Heart left ventricle (tissue), 13 donors: Measurements from ENCODE around the gene CRELD2.

ENCODE experiments used
- POLR2A ChIP-seq, 2 donors: fragments of 450-650 bp; IDR thresholded peaks; one replicate each; pipeline ENCODE4 v1.6.1; 2017; ENCODE audit warnings: antibody characterized with exemption in 2 of 2, mild to moderate bottlenecking in 2 of 2, moderate library complexity in 2 of 2
- TF ChIP-seq, protein P1 (sequence below), 12 donors: fragments of 200-600 bp; sonication (generic) in 4 of 12; IDR thresholded peaks; one replicate each; pipeline versions ENCODE4 v1.5.0 to v1.8.0; 2018 to 2022; ENCODE audit warnings: antibody characterized with exemption in 12 of 12, mild to moderate bottlenecking in 5 of 12
- donor health status: ischemic (EF 13 %, LVEDD 7.1; RV severe dilation, severe dysfunction).
- donor health status: DM: no; HTN: yes; CAD: no.
- donor health status: DM: no; HTN: no; CAD: no.
- donor health status: ischemic (EF 25% LVEDD 6.9; RV normal size, moderate dysfunction).
- donor health status: ischemic (EF 25% LVEDD 5.7; RV mildly dilated, moderate dysfunction).
- donor health status: ischemic (EF 35%, LVEDD 5.7; RV mildly dilated, moderate dysfunction).
- donor health status: nonischemic (EF 11% LVEDD 7.7; RV severe dilation, severe dysfunction).
- donor health status: DM: yes; HTN: yes; CAD: no.
- donor health status: PGD.
- donor health status: ischemic (EF 29% LVEDD 5.4; RV normal size, mild dysfunction).
- donor health status: nonischemic (EF 23%, LVEDD 6.1; RV moderate dilation, normal function).

DNA sequence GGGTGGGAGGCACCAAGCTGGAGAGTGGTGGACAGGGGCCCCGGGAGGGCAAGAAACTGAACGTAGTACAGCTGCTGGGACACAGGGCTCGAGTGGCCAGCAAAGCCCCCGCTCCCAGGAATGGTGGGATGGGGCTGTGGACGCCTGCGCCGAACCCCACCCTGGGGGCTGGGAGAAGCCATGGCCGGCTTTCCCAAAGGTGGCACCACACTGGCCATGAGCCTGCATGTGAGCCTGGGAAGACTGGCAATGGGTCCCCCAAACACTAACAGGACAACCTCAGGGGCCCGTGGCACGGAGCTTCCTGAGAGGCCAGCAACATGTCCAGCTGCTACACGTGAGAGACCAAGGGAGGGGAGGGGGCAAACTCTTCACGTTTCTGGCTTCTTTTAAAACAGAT lies 4.2 kb upstream of the CRELD2 start:
- TF ChIP-seq, protein P1, sequence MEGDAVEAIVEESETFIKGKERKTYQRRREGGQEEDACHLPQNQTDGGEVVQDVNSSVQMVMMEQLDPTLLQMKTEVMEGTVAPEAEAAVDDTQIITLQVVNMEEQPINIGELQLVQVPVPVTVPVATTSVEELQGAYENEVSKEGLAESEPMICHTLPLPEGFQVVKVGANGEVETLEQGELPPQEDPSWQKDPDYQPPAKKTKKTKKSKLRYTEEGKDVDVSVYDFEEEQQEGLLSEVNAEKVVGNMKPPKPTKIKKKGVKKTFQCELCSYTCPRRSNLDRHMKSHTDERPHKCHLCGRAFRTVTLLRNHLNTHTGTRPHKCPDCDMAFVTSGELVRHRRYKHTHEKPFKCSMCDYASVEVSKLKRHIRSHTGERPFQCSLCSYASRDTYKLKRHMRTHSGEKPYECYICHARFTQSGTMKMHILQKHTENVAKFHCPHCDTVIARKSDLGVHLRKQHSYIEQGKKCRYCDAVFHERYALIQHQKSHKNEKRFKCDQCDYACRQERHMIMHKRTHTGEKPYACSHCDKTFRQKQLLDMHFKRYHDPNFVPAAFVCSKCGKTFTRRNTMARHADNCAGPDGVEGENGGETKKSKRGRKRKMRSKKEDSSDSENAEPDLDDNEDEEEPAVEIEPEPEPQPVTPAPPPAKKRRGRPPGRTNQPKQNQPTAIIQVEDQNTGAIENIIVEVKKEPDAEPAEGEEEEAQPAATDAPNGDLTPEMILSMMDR (IDR thresholded peaks at IDR 0.05), result no peak
- no peak for TF ChIP-seq POLR2A (IDR thresholded peaks at IDR 0.05)
